Iris pigment epithelial cell (primary cell): ENCODE measurements around the gene YES1.
"Not testable (repeated sequence)": the region's sequence is repeated elsewhere in the genome, so short reads cannot be mapped to it uniquely, and the experiment has no call there.

Source experiments
- DNase-seq: peaks from one replicate; pipeline ENCODE4 v3.0.0-alpha.2; 2011; ENCODE audit warnings: low read depth

Gene YES1

GRCh38 chr18:784470-785172 lies 27.4 kb downstream of the YES1 start:
- no peak for DNase-seq

GRCh38 chr18:778194-778927 lies 33.7 kb downstream of the YES1 start:
- DNase-seq, result peak; percentile 35

GRCh38 chr18:777021-777420 lies 35.0 kb downstream of the YES1 start:
- DNase-seq, result peak; percentile 50

- DNase-seq, result not testable (repeated sequence)
Measured at GRCh38 chr18:776044-776443, 36.0 kb downstream of the YES1 start.

GRCh38 chr18:774811-775210 lies 37.2 kb downstream of the YES1 start:
- no peak for DNase-seq

GRCh38 chr18:773980-774624 lies 37.9 kb downstream of the YES1 start:
- DNase-seq, result no peak

- no peak for DNase-seq
Measured at GRCh38 chr18:770583-770961, 41.5 kb downstream of the YES1 start.

- no peak for DNase-seq
Measured at GRCh38 chr18:767961-768360, 44.1 kb downstream of the YES1 start.

- DNase-seq, result no peak
Measured at GRCh38 chr18:767084-767882, 44.8 kb downstream of the YES1 start.

GRCh38 chr18:766550-766860 lies 45.5 kb downstream of the YES1 start:
- no peak for DNase-seq

- no peak for DNase-seq
Measured at GRCh38 chr18:765764-766549, 46.1 kb downstream of the YES1 start.

GRCh38 chr18:759864-760263 lies 52.2 kb downstream of the YES1 start:
- DNase-seq, result not testable (repeated sequence)

GRCh38 chr18:755506-755905 lies 56.5 kb downstream of the YES1 start:
- DNase-seq, result no peak

GRCh38 chr18:754656-755055 lies 57.4 kb downstream of the YES1 start:
- DNase-seq, result no peak

- no peak for DNase-seq
Measured at GRCh38 chr18:750456-750855, 61.6 kb downstream of the YES1 start.

- no peak for DNase-seq
Measured at GRCh38 chr18:744832-745597, 67.0 kb downstream of the YES1 start.

- DNase-seq, result peak; percentile 54
Measured at GRCh38 chr18:741931-742512, 70.0 kb downstream of the YES1 start.

GRCh38 chr18:732371-732770 lies 79.7 kb downstream of the YES1 start:
- no peak for DNase-seq

GRCh38 chr18:731185-731584 lies 80.9 kb downstream of the YES1 start:
- no peak for DNase-seq

GRCh38 chr18:730692-731091 lies 81.3 kb downstream of the YES1 start:
- peak; percentile 28 for DNase-seq

GRCh38 chr18:730120-730519 lies 81.9 kb downstream of the YES1 start:
- not testable (repeated sequence) for DNase-seq
